Small intestine (tissue), 7 donors: ENCODE data around the gene CC2D2A. TPM values are rescaled to one million over a fixed set of nuclear protein-coding genes. Genes with fewer than 3 reads are reported as not detected.
"Not testable (repeated sequence)": the region's sequence is repeated elsewhere in the genome, so short reads cannot be mapped to it uniquely, and the experiment has no call there.

Experiments used
- DNase-seq, 2 donors: peaks; one replicate each; pipeline versions ENCODE4 v3.0.0 to v3.0.0-alpha.2; 2013
- FAIRE-seq: peaks from 2 replicates; lab custom pipeline; 2012; peaks lifted over from hg19 to GRCh38; lab: Jason Lieb, UNC
- H3K27ac ChIP-seq, 3 donors: one replicate each; pipeline ENCODE4 v1.5.1; 2013; ENCODE audit warnings: low read length in 2 of 3, mild to moderate bottlenecking in 2 of 3, control low read depth in 1 of 3, inconsistent platforms in 1 of 3, low read depth in 1 of 3, moderate library complexity in 1 of 3
- H3K27me3 ChIP-seq, 3 donors: one replicate each; pipeline ENCODE4 v1.6.1; 2013; ENCODE audit warnings: low read length in 3 of 3, inconsistent platforms in 1 of 3; ENCODE audit not compliant: control insufficient read depth in 3 of 3, insufficient read depth in 3 of 3
- H3K36me3 ChIP-seq, 3 donors: one replicate each; pipeline ENCODE4 v1.6.1; 2013; ENCODE audit warnings: low read length in 3 of 3, inconsistent platforms in 1 of 3, low read depth in 1 of 3, mild to moderate bottlenecking in 1 of 3, moderate library complexity in 1 of 3; ENCODE audit not compliant: control insufficient read depth in 3 of 3, insufficient read depth in 2 of 3
- H3K4me1 ChIP-seq, 3 donors: one replicate each; pipeline ENCODE4 v1.6.1; 2013; ENCODE audit warnings: low read length in 2 of 3, inconsistent platforms in 1 of 3, low read depth in 1 of 3, mild to moderate bottlenecking in 1 of 3, moderate library complexity in 1 of 3; ENCODE audit not compliant: control insufficient read depth in 3 of 3, insufficient read depth in 2 of 3
- H3K4me3 ChIP-seq, 3 donors: one replicate each; pipeline ENCODE4 v1.5.1; 2013; ENCODE audit warnings: low read length in 3 of 3, control low read depth in 1 of 3, inconsistent platforms in 1 of 3, low read depth in 1 of 3, mild to moderate bottlenecking in 1 of 3, moderate library complexity in 1 of 3
- H3K9me3 ChIP-seq, 2 donors: one replicate each; pipeline ENCODE4 v1.6.1; 2013; ENCODE audit warnings: low read depth in 1 of 2, low read length in 1 of 2; ENCODE audit not compliant: control insufficient read depth in 2 of 2, insufficient read depth in 1 of 2
- WGBS, 3 donors: extraction: QIAGEN DNeasy Blood & Tissue Kit; methylation state at CpG; one replicate each; pipeline ENCODE4 v1.1.7; 2013; 5-methylcytosine and 5-hydroxymethylcytosine counted together
- polyA plus RNA-seq, 4 donors: library from polyadenylated mRNA; stranded (reverse) in 3 of 4; unstranded in 1 of 4; fragments of 200-250 nt in 3 of 4; fragments of 120-200 nt in 1 of 4; gene quantifications; one replicate each; pipeline versions ENCODE4 v1.2.1 to v1.2.3, GENCODE V29; 2013
- donor health status: healthy with polysubstance abuse.
- donor health status: control.
- donor health status: control.
- donor health status: Bipolar disorder and iron deficiency.
- donor health status: healthy.

Gene CC2D2A
- polyA plus RNA-seq, 4 donors = 1.6 to 13.6 (median 5.5) TPM

GRCh38 chr4:15612136-15612535, 142.5 kb downstream of the CC2D2A start:
- FAIRE-seq = no peak
- no peak overlapping the region for H3K27ac ChIP-seq
- H3K27me3 ChIP-seq = no peaks in the 10 kb centered on the region
- DNase-seq = no peak
- no peak overlapping the region for H3K4me3 ChIP-seq
- H3K4me1 ChIP-seq = no peaks in the 10 kb centered on the region
- peaks cover 4 to 17% (median 8%) of the 10 kb centered on the region in 3 donors for H3K36me3 ChIP-seq
- H3K9me3 ChIP-seq = peaks cover 0 to 18% of the 10 kb centered on the region in 2 donors
- 96 to 97% (median 96%) methylated on average over 2 of the region's 2 CpGs for WGBS, 3 donors

GRCh38 chr4:15614891-15615290, 145.2 kb downstream of the CC2D2A start:
- peaks cover 0 to 35% of the 10 kb centered on the region in 2 donors for H3K9me3 ChIP-seq
- H3K27me3 ChIP-seq, H3K27ac ChIP-seq, FAIRE-seq, H3K4me1 ChIP-seq, H3K4me3 ChIP-seq, DNase-seq: not testable (repeated sequence)
- 96 to 97% (median 96%) methylated on average over 14 to 24 of the region's 24 CpGs for WGBS, 3 donors
- peaks cover 6 to 30% (median 12%) of the 10 kb centered on the region in 3 donors for H3K36me3 ChIP-seq

GRCh38 chr4:15617407-15617806, 147.7 kb downstream of the CC2D2A start:
- Histone ChIP-seq H3K9me3 (peaks cover 0 to 46% of the 10 kb centered on the region in 2 donors), H3K36me3 (peaks cover 6 to 36% (median 10%) of the 10 kb centered on the region in 3 donors)
- not testable (repeated sequence) for H3K27ac ChIP-seq, H3K4me1 ChIP-seq, H3K27me3 ChIP-seq, FAIRE-seq, H3K4me3 ChIP-seq, DNase-seq
- WGBS, 3 donors = 95 to 99% (median 98%) methylated on average over 5 of the region's 5 CpGs

DNA sequence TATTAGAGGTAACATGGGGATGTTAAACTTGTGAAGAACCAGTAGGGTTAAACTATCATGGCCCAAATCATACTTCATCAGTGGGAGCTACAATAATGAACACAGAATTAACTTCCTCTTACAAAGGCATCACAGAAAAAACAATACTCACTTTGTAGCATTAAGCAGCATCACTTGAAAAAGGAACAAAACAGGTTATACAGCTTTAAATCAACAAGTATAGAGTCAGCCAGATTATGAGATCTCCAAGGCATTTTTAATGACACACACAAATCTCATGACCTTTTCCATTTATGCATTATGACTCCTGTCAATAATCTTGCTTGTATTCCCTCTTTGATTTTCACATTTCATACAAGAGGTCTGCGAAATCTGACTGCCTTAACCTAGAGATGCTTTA, 167.1 kb downstream of the CC2D2A start:
- Histone ChIP-seq H3K27me3 (no peaks in the 10 kb centered on the region), H3K36me3 (peaks cover 7 to 25% (median 9%) of the 10 kb centered on the region in 3 donors), H3K4me1 (no peaks in the 10 kb centered on the region), H3K4me3 (no peak overlapping the region), H3K9me3 (no peaks in the 10 kb centered on the region), H3K27ac (no peak overlapping the region)
- WGBS, 3 donors = 90 to 96% (median 90%) methylated on average over 1 of the region's 1 CpG
- FAIRE-seq = no peak
- no peak for DNase-seq

DNA sequence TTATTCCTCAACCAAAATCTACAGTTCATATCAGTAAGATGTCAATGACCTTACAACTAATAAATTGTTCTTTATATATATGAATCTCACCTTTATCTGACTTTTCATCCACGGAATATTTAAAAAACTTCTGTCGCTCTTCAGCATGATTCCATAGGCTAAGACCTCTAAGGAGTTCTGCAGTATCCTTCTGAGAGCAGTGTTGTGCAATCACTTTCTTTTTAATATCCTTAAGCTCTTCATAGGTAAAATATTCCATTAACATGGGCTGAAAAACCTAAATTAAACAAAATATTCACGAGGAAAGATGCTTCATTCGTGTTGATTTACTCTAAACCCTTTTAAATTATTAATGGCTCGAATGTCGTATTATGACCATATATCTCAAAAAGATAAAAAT, 168.7 kb downstream of the CC2D2A start:
- 91 to 96% (median 95%) methylated on average over 6 of the region's 6 CpGs for whole genome bisulfite sequencing, 3 donors
- Histone ChIP-seq H3K9me3 (no peaks in the 10 kb centered on the region), H3K4me3 (no peak overlapping the region), H3K36me3 (peaks cover 7 to 26% (median 7%) of the 10 kb centered on the region in 3 donors), H3K27me3 (no peaks in the 10 kb centered on the region), H3K4me1 (no peaks in the 10 kb centered on the region), H3K27ac (no peak overlapping the region)
- DNase-seq (no peak), FAIRE-seq (no peak)

- H3K27me3 ChIP-seq = no peaks in the 10 kb centered on the region
- no peak for FAIRE-seq
Measured at GRCh38 chr4:15648600-15648999, 178.9 kb downstream of the CC2D2A start.

DNA sequence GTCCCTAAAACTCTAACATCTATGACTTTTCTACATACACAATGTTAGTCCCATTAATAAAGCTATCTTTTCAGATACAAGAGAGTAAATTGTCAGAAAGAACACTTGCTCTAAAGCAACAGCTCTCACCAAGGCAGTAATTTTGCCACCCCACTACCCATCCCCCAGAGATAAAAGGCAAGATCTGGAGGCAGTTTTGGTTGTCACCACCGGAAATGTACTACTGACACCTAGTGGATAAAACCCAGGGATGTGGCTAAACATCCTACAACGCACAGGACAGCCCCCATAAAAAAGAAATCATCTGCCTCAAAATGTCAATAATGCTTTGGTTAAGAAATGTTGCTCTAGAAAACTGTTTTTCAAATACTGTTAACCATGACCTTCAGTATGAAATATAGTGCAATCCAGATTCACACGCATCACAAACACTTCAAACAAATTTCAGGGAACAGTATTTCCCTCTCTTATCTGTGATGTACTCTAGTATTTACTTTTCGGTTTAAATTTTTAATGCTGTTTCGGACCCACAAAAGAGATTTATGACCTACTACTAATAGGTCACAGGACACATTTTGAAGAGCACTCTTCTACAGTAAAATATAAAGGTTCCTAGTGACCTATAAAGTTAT, 180.3 kb downstream of the CC2D2A start:
- Histone ChIP-seq H3K27me3 (no peaks in the 10 kb centered on the region), H3K4me3 (no peak overlapping the region), H3K27ac (no peak overlapping the region), H3K36me3 (no peaks in the 10 kb centered on the region), H3K9me3 (no peaks in the 10 kb centered on the region), H3K4me1 (peaks cover 0 to 18% (median 0%) of the 10 kb centered on the region in 3 donors)
- 12 to 30% (median 15%) methylated on average over 5 of the region's 5 CpGs for WGBS, 3 donors
- peak; percentile 66 to 69 for DNase-seq
- FAIRE-seq = no peak

More at GRCh38 chr4:15648600-15648999, 178.9 kb downstream of the CC2D2A start:
- Histone ChIP-seq H3K4me3 (no peak overlapping the region), H3K9me3 (no peaks in the 10 kb centered on the region), H3K4me1 (peaks cover 0 to 15% (median 0%) of the 10 kb centered on the region in 3 donors), H3K27ac (no peak overlapping the region), H3K36me3 (peaks cover 0 to 2% (median under 1%) of the 10 kb centered on the region in 3 donors)
- 49 to 56% (median 52%) methylated on average over 2 of the region's 2 CpGs for WGBS, 3 donors
- no peak for DNase-seq
